IMR-90 (cell line): Measurements from ENCODE around the gene MILR1. TPM values are rescaled to one million over a fixed set of nuclear protein-coding genes. Genes with fewer than 3 reads are reported as not detected.

Experiments
- ATAC-seq: fragments of 200-7000 bp; cut with Tn5 transposase; 2 replicates; pipeline ENCODE4 v1.9.1; 2020; ENCODE audit warnings: low read depth, mild to moderate bottlenecking, moderate library complexity
- BruUV-seq: library from RNA; stranded (reverse); fragments of 400-500 nt; replicated peaks from 2 replicates; lab custom pipeline; 2021; lab: Mats Ljungman, UMichigan
- CTCF ChIA-PET: fragments of 300-600 bp; formaldehyde crosslinking; extraction: SDS; loops from one replicate; lab custom pipeline; 2021; ENCODE audit warnings: antibody characterized with exemption; lab: Yijun Ruan, JAX
- POLR2A ChIA-PET: fragments of 300-600 bp; sonication (Branson Sonifier 250); formaldehyde crosslinking; loops from one replicate; lab custom pipeline; 2022; ENCODE audit warnings: antibody characterized with exemption; ENCODE audit not compliant: unreplicated experiment; lab: Charles Lee
- DNase-seq: peaks from one replicate; pipeline ENCODE4 v3.0.0; 2013
- H2AFZ ChIP-seq: replicated peaks from 2 replicates; pipeline ENCODE3; 2013; ENCODE audit warnings: low read length, mild to moderate bottlenecking; ENCODE audit not compliant: poor library complexity
- H2AK5ac ChIP-seq: 2 replicates; pipeline ENCODE4 v1.6.1; 2013; ENCODE audit warnings: low read depth, low read length, inconsistent platforms
- H2AK9ac ChIP-seq: replicated peaks from 2 replicates; pipeline ENCODE3; 2013; ENCODE audit warnings: mild to moderate bottlenecking, low read depth, low read length, moderate library complexity; ENCODE audit not compliant: poor library complexity
- H2BK120ac ChIP-seq: 2 replicates; pipeline ENCODE4 v1.6.1; 2013; ENCODE audit warnings: low read depth, low read length, inconsistent platforms
- H2BK15ac ChIP-seq: 3 replicates; pipeline ENCODE4 v1.6.1; 2013; ENCODE audit warnings: low read depth, low read length, inconsistent platforms
- H2BK20ac ChIP-seq: 2 replicates; pipeline ENCODE4 v1.6.1; 2013; ENCODE audit warnings: low read depth, mild to moderate bottlenecking, inconsistent platforms, low read length, moderate library complexity
- H2BK5ac ChIP-seq: 2 replicates; pipeline ENCODE4 v1.6.1; 2013; ENCODE audit warnings: mild to moderate bottlenecking, low read depth, low read length, inconsistent platforms; ENCODE audit not compliant: poor library complexity, severe bottlenecking
- H3K14ac ChIP-seq: replicated peaks from 2 replicates; pipeline ENCODE4 v1.6.1; 2013; ENCODE audit warnings: low read depth, low read length, inconsistent platforms
- H3K18ac ChIP-seq: 2 replicates; pipeline ENCODE4 v1.6.1; 2013; ENCODE audit warnings: low read depth, low read length, control low read depth
- H3K23ac ChIP-seq: 2 replicates; pipeline ENCODE4 v1.6.1; 2013; ENCODE audit warnings: low read depth, low read length, inconsistent platforms
- H3K27ac ChIP-seq: 2 replicates; pipeline ENCODE4 v1.5.1; 2013; ENCODE audit warnings: mild to moderate bottlenecking, control low read depth, low read length; ENCODE audit not compliant: insufficient read depth
- H3K27me3 ChIP-seq: 2 replicates; pipeline ENCODE4 v1.6.1; 2013; ENCODE audit warnings: low read length; ENCODE audit not compliant: control insufficient read depth, insufficient read depth
- H3K36me3 ChIP-seq: 2 replicates; pipeline ENCODE4 v1.6.1; 2013; ENCODE audit warnings: low read length, mixed read lengths; ENCODE audit not compliant: control insufficient read depth, insufficient read depth
- H3K4ac ChIP-seq: 2 replicates; pipeline ENCODE4 v1.6.1; 2013; ENCODE audit warnings: low read depth, low read length, inconsistent platforms
- H3K4me1 ChIP-seq: 2 replicates; pipeline ENCODE4 v1.6.1; 2013; ENCODE audit warnings: low read length, mixed read lengths; ENCODE audit not compliant: control insufficient read depth, insufficient read depth
- H3K4me2 ChIP-seq: 2 replicates; pipeline ENCODE4 v1.6.1; 2013; ENCODE audit warnings: low read depth, mild to moderate bottlenecking, control low read depth, low read length, moderate library complexity
- H3K4me3 ChIP-seq: 2 replicates; pipeline ENCODE4 v1.5.1; 2013; ENCODE audit warnings: low read depth, mild to moderate bottlenecking, control low read depth, low read length, moderate library complexity; ENCODE audit not compliant: insufficient read depth
- H3K56ac ChIP-seq: 2 replicates; pipeline ENCODE4 v1.6.1; 2013; ENCODE audit warnings: low read length, inconsistent platforms; ENCODE audit not compliant: insufficient read depth; ENCODE audit errors: extremely low read depth
- H3K79me1 ChIP-seq, 2 experiments: 2 replicates each; pipeline ENCODE4 v1.6.1; 2013; ENCODE audit warnings: low read length in 2 of 2, inconsistent platforms in 1 of 2, low read depth in 1 of 2
- H3K9ac ChIP-seq: 2 replicates; pipeline ENCODE4 v1.6.1; 2013; ENCODE audit warnings: low read depth, low read length, control low read depth
- H3K9me1 ChIP-seq: 2 replicates; pipeline ENCODE4 v1.6.1; 2013; ENCODE audit warnings: low read length, inconsistent platforms; ENCODE audit not compliant: insufficient read depth
- H3K9me3 ChIP-seq: 2 replicates; pipeline ENCODE4 v1.6.1; 2013; ENCODE audit warnings: low read length; ENCODE audit not compliant: control insufficient read depth, insufficient read depth
- H4K20me1 ChIP-seq: 2 replicates; pipeline ENCODE4 v1.6.1; 2013; ENCODE audit warnings: low read length, inconsistent platforms; ENCODE audit not compliant: insufficient read depth
- H4K5ac ChIP-seq: 2 replicates; pipeline ENCODE4 v1.6.1; 2013; ENCODE audit warnings: mild to moderate bottlenecking, low read depth, low read length, control low read depth
- H4K8ac ChIP-seq, 2 experiments: 2 replicates each; pipeline ENCODE4 v1.6.1; 2013; ENCODE audit warnings: low read depth in 2 of 2, low read length in 2 of 2, control low read depth in 1 of 2, inconsistent platforms in 1 of 2
- H4K91ac ChIP-seq: 2 replicates; pipeline ENCODE4 v1.6.1; 2013; ENCODE audit warnings: low read depth, low read length, inconsistent platforms; ENCODE audit not compliant: insufficient read depth
- BHLHE40 ChIP-seq: fragments of 150-350 bp; IDR thresholded peaks from 2 replicates; pipeline ENCODE4 v1.6.1; 2016; ENCODE audit warnings: mild to moderate bottlenecking, low read depth, low read length
- CEBPB ChIP-seq: IDR thresholded peaks from 2 replicates; pipeline ENCODE4 v1.6.1; 2012; ENCODE audit warnings: low read depth, low read length, improper control_type of control experiment
- CHD1 ChIP-seq: IDR thresholded peaks from 2 replicates; pipeline ENCODE4 v1.6.1; 2012; ENCODE audit warnings: low read depth, low read length, improper control_type of control experiment
- FOS ChIP-seq: fragments of 150-350 bp; IDR thresholded peaks from 2 replicates; pipeline ENCODE4 v1.6.1; 2016; ENCODE audit warnings: low read depth, low read length
- MAFK ChIP-seq: IDR thresholded peaks from 2 replicates; pipeline ENCODE4 v1.6.1; 2012; ENCODE audit warnings: low read depth, low read length, improper control_type of control experiment
- NFE2L2 ChIP-seq: fragments of 150-350 bp; IDR thresholded peaks from 2 replicates; pipeline ENCODE4 v1.6.1; 2016; ENCODE audit warnings: low read depth, mild to moderate bottlenecking, low read length
- RFX5 ChIP-seq: IDR thresholded peaks from 2 replicates; pipeline ENCODE4 v1.8.0; 2012; ENCODE audit warnings: low read depth, mild to moderate bottlenecking, low read length, moderate library complexity
- SMC3 ChIP-seq: fragments of 150-350 bp; IDR thresholded peaks from 2 replicates; pipeline ENCODE4 v1.6.1; 2016; ENCODE audit warnings: low read depth, mild to moderate bottlenecking, antibody characterized with exemption, low read length, moderate library complexity
- WGBS, 2 experiments: methylation state at CpG; one replicate each; pipeline versions ENCODE4 v1.1.5 to v1.1.7; 2013; ENCODE audit warnings: missing lambda C conversion rate in 2 of 2; ENCODE audit not compliant: insufficient read length in 1 of 2; ENCODE audit errors: extremely low coverage in 2 of 2; 5-methylcytosine and 5-hydroxymethylcytosine counted together
- dilution Hi-C: fragments of 300-500 bp; cut with HindIII; formaldehyde crosslinking; loops from one replicate; pipeline ENCODE4 v1.14.3; 2018; ENCODE audit warnings: low sequenced_read_pairs; ENCODE audit not compliant: unreplicated experiment
- in situ Hi-C: fragments of 300-500 bp; cut with MboI; formaldehyde crosslinking; loops from 3 replicates; pipeline ENCODE4 v1.14.3; 2019; ENCODE audit warnings: low sequenced_read_pairs, inconsistent platforms, mixed read lengths
- intact Hi-C: fragments of 100-400 bp; cut with micrococcal nuclease; formaldehyde crosslinking; loops from 2 replicates; pipeline ENCODE4 v1.10.0; 2022
- polyA plus RNA-seq, 3 experiments: library from polyadenylated mRNA; depleted of rRNA; stranded (reverse); fragments of >200 nt; gene quantifications; 2 replicates each; pipeline ENCODE4 v1.2.3, GENCODE V29; 2012; ENCODE audit warnings: low replicate concordance in 1 of 3
- total RNA-seq: library from RNA; depleted of rRNA; stranded (reverse); fragments of >200 nt; gene quantifications from 2 replicates; pipeline ENCODE4 v1.2.3, GENCODE V29; 2012
- TF ChIP-seq, protein P1 (sequence below): fragments of 150-350 bp; IDR thresholded peaks from 2 replicates; pipeline ENCODE4 v1.6.1; 2016; ENCODE audit warnings: low read depth, mild to moderate bottlenecking, low read length, moderate library complexity, borderline replicate concordance
- TF ChIP-seq, protein P2 (sequence below): conservative IDR thresholded peaks from 2 replicates; pipeline ENCODE4 v1.5.1; 2012; ENCODE audit warnings: mild to moderate bottlenecking, low read depth, low read length, improper control_type of control experiment
- TF ChIP-seq, protein P3 (sequence below): fragments of 150-350 bp; IDR thresholded peaks from 2 replicates; pipeline ENCODE4 v1.6.1; 2017; ENCODE audit warnings: mild to moderate bottlenecking, antibody characterized with exemption, low read length, low read depth

MILR1 gene
- total and polyA plus RNA-seq, 2 of the 4 experiments (the other 2 are of a cell fraction), result 0.36 to 0.44 TPM

DNA sequence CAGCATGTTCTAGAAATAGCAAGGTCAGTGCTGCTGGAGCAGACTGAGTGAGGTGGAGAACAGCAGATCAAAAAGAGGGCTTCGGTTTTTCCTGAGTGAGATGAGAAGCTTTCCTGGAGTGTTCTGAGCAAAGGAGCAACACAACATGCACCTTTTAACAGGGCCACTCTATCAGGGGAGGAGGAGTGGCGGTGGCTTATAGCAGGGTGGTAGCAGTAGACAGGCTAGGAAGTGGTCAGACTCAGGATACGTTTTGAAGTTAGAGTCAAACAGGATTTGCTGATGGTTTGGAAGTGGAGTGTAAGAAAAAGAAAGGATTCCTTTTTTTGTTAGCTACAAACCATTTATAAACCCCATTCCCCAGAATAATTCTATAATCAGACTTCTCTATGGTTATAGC lies 35.5 kb downstream of the MILR1 start:
- in situ Hi-C loops (no loop called here), intact Hi-C loops (no loop called here), dilution Hi-C loops (no loop called here)
- no peak overlapping the region for H3K14ac ChIP-seq
- no peak overlapping the region for H2BK120ac ChIP-seq
- no peaks in the 10 kb centered on the region for H4K20me1 ChIP-seq
- ChIA-PET POLR2A (interaction anchor here (0.8 kb wide), 1 partner anchor 12 kb away, joined by 3 read pairs; no protein-coding TSS in a partner anchor), CTCF (interaction anchor here (1.1 kb wide), 1 partner anchor 64 kb away, joined by 3 read pairs; no protein-coding TSS in a partner anchor)
- H2AFZ ChIP-seq, result no peak overlapping the region
- H4K91ac ChIP-seq, result no peak overlapping the region
- no peak overlapping the region for H3K27ac ChIP-seq
- H3K27me3 ChIP-seq, result no peaks in the 10 kb centered on the region
- WGBS, 2 experiments, result no CpG with 5 or more reads among the region's 3 CpGs
- no peak overlapping the region for H3K4me3 ChIP-seq
- no peak overlapping the region for H2BK20ac ChIP-seq
- no peak overlapping the region for H2AK9ac ChIP-seq
- no peak overlapping the region for H2BK15ac ChIP-seq
- no peaks in the 10 kb centered on the region for H3K9me3 ChIP-seq
- no TSS peak for BruUV-seq
- peaks cover 13% of the 10 kb centered on the region for H3K36me3 ChIP-seq
- H3K4me1 ChIP-seq, result no peaks in the 10 kb centered on the region
- no peak overlapping the region for H3K56ac ChIP-seq
- H2AK5ac ChIP-seq, result no peak overlapping the region
- ATAC-seq, result no peak
- no peaks in the 10 kb centered on the region for H3K9me1 ChIP-seq
- no peak overlapping the region for H3K9ac ChIP-seq
- H3K4me2 ChIP-seq, result no peak overlapping the region
- H3K18ac ChIP-seq, result no peak overlapping the region
- H3K4ac ChIP-seq, result no peak overlapping the region
- no peak overlapping the region for H4K8ac ChIP-seq
- H2BK5ac ChIP-seq, result no peak overlapping the region
- no peak overlapping the region for H3K23ac ChIP-seq
- TF ChIP-seq, protein P1, sequence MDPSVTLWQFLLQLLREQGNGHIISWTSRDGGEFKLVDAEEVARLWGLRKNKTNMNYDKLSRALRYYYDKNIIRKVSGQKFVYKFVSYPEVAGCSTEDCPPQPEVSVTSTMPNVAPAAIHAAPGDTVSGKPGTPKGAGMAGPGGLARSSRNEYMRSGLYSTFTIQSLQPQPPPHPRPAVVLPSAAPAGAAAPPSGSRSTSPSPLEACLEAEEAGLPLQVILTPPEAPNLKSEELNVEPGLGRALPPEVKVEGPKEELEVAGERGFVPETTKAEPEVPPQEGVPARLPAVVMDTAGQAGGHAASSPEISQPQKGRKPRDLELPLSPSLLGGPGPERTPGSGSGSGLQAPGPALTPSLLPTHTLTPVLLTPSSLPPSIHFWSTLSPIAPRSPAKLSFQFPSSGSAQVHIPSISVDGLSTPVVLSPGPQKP, result no peak
- TF ChIP-seq CEBPB, result no peak
- TF ChIP-seq RFX5, result no peak
- TF ChIP-seq MAFK, result no peak
- TF ChIP-seq BHLHE40, result no peak
- TF ChIP-seq, protein P2, sequence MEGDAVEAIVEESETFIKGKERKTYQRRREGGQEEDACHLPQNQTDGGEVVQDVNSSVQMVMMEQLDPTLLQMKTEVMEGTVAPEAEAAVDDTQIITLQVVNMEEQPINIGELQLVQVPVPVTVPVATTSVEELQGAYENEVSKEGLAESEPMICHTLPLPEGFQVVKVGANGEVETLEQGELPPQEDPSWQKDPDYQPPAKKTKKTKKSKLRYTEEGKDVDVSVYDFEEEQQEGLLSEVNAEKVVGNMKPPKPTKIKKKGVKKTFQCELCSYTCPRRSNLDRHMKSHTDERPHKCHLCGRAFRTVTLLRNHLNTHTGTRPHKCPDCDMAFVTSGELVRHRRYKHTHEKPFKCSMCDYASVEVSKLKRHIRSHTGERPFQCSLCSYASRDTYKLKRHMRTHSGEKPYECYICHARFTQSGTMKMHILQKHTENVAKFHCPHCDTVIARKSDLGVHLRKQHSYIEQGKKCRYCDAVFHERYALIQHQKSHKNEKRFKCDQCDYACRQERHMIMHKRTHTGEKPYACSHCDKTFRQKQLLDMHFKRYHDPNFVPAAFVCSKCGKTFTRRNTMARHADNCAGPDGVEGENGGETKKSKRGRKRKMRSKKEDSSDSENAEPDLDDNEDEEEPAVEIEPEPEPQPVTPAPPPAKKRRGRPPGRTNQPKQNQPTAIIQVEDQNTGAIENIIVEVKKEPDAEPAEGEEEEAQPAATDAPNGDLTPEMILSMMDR, result no peak
- TF ChIP-seq, protein P3, sequence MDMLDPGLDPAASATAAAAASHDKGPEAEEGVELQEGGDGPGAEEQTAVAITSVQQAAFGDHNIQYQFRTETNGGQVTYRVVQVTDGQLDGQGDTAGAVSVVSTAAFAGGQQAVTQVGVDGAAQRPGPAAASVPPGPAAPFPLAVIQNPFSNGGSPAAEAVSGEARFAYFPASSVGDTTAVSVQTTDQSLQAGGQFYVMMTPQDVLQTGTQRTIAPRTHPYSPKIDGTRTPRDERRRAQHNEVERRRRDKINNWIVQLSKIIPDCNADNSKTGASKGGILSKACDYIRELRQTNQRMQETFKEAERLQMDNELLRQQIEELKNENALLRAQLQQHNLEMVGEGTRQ, result no peak
- no peak for TF ChIP-seq NFE2L2
- TF ChIP-seq FOS, result no peak
- no peak for TF ChIP-seq SMC3
- TF ChIP-seq CHD1, result no peak
- H3K79me1 ChIP-seq, result peaks cover 0 to 3% of the 10 kb centered on the region in 2 experiments; a peak in 1 of 4 replicates
- DNase-seq, result no peak
- H4K5ac ChIP-seq, result no peak overlapping the region
